Brain pericyte (primary cell): ENCODE data around the gene SH3PXD2A.

Experiments used
- DNase-seq: peaks from one replicate; pipeline ENCODE4 v3.0.0-alpha.2; 2012; ENCODE audit warnings: low read depth, low spot score

SH3PXD2A gene

GRCh38 chr10:103724074-103724473, 131.3 kb downstream of the SH3PXD2A start:
- no peak for DNase-seq

DNA sequence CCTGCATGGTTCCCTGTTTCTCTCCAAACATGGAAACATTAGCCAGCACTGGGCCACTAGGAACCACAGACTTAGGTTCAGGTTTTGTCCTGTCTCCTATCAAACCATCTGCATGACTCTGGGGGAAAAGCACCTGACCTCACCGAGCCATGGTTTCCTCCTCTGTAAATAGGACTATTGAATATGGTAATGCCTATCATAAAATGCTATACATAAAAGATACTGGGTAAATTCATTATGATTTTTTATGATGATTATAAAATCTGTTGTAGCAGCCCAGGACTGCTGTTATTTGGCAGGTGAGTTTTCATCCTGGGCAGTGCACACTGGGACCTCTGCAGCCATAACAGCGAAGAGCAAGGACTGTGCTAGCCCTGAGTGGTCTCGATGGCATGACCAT, 131.8 kb downstream of the SH3PXD2A start:
- DNase-seq = no peak

DNA sequence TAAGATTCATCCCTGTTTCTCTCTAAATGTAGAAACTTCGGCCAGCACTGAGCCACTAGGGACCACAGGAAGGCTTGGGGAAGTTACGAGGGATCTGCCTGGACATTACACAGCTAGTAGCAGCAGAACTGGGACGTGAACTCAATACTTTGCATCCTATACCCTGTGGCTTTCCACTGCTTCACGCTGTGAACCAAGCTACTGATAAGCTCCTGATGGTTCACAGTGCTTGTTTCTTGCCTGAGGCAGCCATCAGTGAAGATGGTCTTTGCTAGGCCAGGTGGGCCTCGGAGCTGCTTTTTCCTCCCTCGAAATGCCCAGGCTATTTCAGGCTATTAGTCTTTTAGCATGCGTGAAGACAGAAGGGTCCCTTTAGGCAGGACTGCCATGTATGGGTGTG, 132.7 kb downstream of the SH3PXD2A start:
- no peak for DNase-seq

DNA sequence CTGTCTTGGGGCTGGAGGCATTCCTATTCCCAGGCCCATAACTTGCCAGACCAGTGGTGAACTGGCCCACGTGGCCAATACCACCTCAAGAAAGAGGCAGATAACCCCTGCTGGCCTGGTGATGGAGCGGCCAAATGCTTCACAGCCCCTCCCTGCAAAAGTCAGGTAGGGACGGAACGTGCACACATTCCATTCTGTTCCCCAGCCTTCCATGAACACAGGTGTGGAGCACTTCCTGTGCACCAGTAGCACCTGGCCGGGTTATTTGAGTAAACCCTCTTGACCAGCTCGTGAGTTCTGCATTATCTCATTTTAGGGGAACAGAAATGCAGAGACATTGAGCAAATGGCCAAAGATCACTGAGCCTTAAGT, 134.4 kb downstream of the SH3PXD2A start:
- no peak for DNase-seq

DNA sequence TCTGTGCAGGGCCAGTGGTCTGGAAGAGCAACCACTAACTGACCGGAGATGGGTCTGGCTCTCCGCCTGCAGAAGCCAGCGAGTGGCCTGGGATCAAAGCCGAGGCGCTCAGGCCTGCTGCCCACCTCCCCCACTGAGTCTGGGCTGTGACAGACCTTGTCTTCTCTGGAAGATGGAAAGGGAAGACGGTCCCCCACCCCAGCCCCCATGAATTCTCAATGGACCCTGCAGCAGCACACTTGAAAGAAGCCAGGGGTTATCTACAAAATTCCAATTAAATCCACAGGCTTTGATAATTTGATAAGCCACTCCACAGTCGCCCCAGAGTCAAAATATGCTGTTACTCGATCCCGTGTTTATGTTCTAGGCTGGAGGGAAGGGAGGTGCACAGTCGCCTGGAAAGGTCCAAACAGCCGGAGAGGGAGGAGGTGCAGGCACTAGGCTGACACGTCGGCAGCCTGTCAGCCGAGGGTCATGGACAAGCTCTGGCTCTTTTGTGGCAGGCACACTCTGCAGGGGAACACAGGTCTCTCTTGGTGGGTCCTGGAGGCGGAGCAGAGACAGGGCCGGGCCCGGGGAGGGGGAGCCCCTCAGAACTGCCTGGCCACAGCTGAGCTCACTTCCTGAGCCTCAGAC, 134.9 kb downstream of the SH3PXD2A start:
- DNase-seq = no peak

DNA sequence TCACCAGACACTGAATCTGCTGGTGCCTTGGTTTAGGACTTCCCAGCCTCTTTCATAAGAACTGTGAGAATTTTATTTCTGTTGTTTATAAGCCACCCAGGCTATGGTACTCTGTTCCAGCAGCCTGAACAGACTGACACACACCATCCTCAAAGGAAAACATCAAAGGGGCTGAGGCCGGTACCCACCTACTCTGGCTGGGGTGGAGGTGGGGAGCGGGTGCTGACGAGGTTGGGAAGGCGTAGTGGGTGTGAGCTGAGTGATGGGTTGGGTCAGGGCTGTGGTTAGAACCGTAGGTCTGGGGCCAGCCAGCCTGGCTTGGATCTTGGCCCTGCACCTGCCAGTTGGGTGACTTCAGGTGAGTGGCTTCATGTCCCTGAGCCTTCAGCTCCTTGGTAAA, 136.3 kb downstream of the SH3PXD2A start:
- no peak for DNase-seq

DNA sequence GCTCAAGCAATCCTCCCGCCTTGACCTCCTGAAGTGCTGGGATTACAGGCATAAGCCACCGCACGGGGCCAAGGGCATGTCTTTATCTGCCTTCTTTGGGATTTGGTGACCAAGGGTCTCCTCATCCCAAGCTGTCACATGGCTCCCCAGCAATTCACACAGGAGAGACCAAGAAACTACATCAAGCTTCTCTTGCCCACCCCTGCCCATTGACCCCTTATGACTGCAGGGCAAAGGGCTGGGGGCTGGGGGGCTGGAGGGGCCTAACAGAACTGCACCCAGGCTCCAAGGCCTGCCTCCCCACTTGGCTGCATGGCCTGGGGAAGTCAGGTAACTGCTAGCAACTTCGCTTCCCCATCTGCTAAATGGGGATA, 137.1 kb downstream of the SH3PXD2A start:
- no peak for DNase-seq

DNA sequence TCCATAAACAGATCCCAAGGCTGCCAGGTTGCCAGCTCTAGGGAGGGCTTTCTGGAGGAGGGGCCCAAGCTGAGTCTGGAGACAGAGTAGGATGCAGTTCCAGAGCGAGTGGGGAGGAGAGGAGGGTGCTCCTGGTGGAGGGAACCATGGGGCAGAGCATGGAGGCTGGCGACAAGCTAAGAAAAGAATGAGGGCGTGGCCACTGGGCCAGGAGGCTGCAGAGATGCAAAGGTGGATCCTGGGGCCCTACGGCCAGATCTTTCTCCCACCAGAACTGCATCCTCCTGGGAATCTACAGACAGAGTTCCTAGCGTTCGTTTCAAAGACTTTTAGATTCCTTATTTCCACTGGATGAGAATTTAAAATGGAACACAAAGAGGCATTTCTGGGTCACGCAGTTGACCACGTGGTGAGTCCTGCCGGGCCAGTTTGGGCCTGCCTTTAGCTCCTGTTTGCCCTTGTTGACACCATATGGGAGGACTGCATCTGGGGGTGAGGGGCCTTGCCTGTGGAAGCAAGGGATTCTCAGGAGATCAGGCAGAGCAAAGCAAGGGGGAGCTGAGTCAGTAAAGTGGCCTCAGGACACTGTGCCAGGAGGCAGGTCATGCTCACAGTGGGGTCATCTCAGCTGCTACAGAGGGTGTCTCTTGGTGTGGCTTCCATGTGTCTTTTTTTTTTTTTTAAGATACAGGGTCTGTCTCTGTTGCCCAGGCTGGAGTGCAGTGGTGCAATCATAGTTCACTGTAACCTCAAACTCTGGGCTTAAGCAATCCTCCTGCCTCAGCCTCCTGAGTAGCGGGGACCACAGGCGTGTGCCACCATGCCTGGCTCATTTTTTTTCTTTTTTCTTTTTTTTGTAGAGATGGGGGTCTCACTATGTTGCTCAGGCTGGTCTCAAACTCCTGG, 137.8 kb downstream of the SH3PXD2A start:
- DNase-seq = no peak

DNA sequence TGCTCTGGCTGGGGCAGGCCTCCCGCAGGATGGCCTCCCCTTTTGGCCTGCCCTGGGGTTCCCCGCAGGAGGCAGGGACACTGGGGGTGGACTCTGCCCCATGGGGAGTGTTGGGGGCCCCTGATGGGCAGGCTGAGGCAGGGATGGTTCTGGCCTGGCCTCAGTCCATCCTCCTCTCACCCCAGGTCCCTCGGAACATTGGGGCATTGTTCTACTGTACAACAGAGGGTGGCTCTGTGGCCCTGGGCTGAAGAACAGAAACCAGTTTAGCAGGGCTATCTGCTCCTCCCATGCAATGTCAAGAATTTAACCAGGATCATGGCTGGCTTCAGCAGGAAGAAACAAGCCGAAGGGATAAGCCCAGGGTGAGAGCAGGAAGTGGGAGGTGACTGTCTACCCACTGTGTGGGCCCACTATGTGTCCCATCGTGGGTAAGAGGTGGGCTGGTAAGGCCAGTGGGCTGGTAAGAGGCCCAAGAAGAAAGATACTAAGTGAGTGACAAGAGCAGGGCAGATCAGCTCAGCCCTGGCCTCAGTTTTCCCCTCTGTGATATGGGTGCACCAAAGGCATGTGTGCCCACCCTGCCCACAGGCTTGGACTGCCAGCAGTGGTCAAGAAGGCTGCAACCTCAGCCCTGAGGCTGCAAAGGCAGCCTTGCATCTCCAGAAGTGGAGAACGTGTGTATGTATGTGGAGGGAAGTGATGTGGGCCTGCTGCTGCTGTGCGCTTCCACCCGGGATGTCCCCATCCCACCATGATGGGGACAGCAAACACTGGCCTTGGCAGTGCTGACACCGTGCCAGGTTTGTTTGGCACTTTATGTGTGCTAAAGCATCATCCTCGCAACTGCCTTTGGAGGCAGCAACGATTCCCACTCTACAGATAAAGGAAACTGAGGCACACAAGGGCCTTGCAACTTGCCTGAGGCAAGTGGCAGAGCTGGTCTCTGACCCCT, 138.9 kb downstream of the SH3PXD2A start:
- DNase-seq = no peak

DNA sequence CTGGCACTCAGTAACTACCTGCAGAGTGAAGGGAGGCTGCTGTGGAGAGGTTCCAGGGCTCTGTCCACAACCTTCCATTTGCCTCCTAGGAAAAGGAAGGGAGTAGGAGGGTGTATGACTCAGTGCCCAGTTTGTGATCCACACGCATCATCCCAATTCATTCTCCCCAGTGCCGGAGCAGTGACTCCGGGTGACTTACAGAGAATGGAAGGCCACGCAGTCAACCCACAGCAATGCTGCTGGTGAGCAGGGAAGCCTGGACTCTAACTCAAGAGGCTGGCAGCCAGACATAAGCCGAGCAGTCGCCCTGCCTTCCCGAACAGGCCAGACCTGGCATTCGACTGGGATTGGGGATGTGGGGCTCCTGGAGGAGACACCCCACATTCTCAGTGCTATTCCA, 139.9 kb downstream of the SH3PXD2A start:
- DNase-seq = no peak

DNA sequence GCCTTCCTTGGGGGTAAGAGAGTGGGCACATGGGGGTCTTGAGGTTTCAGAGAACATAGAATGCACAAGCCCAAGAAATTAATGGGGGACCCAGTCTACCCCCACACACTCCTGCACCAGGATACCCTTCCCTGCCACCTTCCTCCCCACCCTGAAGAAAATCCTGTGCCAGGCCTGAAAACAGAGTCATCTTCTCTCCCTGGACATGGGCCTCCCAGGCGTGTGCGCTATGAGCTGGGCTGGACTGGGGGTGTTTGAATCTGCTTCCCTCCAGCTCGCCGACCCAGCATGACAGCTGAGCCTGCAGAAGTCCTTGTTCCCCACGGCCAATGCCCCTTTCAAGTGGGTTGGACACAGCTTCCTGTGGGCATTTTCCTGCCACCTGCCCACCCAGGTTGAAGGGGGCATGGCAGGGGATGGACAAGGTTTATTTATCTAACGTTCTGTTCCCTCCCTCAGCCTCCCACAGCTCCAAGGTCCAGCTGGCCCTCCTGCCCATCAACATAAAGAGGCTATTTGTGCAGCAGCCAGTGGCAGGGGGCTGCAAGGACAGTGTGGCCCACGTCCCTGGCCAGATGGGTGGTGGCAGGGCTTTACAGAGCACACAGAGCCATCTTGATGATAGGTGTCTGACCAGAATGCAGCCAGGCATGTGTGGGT, 141.0 kb downstream of the SH3PXD2A start:
- no peak for DNase-seq

DNA sequence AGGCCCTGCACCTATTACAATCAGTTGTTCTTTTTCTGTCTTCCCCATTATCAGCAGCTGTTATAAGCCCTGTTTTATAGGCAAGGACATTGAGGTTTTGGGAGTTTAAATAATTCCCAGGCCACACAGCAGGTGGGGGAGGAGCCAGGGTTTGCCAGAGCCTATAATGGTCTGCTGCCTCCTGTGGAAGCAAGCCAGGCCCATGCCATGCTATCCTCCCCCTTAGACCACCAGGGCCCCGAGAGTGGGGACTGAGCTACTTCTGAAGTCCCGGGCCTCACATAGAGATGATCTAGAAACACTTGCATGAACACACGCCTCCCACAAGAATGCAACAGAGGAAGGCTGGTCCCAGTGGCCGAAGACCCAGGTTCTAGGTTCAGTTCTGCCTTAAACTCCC, 141.7 kb downstream of the SH3PXD2A start:
- DNase-seq = no peak

DNA sequence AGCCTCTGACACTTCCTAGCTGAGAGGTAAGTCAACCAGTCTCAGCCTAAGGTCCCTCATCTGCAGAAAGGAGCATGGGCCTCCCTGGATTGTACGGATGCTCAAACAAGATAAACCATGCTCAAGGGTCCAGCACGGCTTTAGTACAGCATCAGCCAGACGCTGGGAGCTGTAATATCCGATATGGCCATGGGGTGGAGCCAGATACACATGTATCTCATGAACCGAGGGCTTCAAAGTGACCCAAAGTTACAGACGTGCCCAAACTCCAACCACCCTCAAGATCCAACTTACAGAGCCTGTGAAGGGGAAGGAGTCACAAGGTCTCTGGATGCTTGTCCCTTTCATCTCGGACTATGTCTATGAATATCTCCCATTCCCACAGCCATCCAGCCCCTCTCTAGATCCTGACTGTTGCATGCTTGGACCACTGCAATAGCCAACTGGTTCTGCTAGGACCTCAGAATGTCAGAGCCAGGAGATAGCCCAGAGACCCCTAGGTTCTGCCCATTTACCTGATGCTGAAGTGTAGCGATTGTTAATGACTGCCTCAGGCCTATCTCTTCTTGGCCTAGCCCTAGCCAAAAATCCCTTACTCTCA, 142.4 kb downstream of the SH3PXD2A start:
- peak; percentile 50 for DNase-seq

- DNase-seq = no peak
Measured at GRCh38 chr10:103712146-103712545, 143.2 kb downstream of the SH3PXD2A start.

- no peak for DNase-seq
Measured at GRCh38 chr10:103711351-103711994, 143.9 kb downstream of the SH3PXD2A start.

DNA sequence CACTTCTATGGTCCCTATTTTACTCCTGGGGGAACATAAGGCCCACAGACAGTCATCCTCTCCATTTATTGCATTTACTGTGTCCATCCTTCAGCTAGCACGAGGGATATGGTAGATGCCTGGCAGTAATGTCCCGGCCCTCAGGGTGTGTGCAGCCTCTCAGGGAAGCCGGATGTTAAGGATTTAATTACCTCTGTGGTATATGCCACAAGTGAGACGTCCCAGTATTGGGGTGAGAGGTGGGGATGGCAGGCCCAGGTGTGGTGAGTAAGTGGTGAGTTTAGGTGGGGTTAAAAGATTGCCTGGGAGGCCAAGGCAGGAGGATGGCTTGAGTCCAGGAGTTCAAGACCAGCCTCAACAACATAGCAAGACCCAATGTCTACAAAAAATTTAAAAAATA, 144.9 kb downstream of the SH3PXD2A start:
- no peak for DNase-seq

GRCh38 chr10:103709341-103709920, 145.9 kb downstream of the SH3PXD2A start:
- no peak for DNase-seq

GRCh38 chr10:103708627-103709288, 146.6 kb downstream of the SH3PXD2A start:
- DNase-seq = no peak

DNA sequence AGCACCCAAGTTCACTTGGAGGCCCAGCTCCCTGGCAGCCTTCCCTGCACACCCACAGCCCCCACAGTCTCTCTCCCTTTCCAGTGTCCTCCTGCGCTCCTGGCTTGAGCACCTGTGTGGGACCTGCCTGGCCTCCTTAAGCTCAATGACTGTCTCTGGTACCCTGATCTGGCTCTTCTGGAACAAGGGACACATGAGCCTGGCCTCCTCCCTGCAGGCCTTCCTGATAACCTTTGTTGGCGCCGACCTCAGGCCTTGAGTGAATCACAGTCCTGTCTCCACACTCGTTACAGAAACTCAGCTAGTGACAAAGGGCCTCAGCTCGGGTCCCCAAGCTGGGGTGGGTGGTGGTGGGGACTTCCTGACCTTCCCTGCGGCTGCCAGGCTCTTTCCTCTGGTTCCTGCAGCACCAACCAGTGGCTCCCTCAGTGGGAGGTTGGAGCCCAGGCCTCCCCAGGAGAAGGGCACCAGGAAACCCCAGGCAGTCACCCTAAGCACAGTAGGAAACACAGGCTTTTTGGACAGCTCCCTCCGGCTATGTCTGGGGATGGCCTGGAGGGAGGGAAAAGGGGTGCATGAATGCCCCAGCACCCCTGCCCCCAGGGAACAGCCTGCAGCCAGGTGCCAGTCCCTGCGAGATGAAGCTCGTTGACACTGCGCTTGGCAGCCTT, 147.3 kb downstream of the SH3PXD2A start:
- DNase-seq = no peak
